NCI-H82 treated with DMSO at 0.1 percent for 48 hours (cell line): ENCODE results near the gene BEST1.
A peak's percentile ranks its signal among the peaks of the same experiment; 100 is the strongest.
"Not testable (repeated sequence)": the region's sequence is repeated elsewhere in the genome, so short reads cannot be mapped to it uniquely, and the experiment has no call there.

Experiments
- DNase-seq: peaks from one replicate; lab custom pipeline; 2025; ENCODE audit not compliant: unreplicated experiment; lab: John Stamatoyannopoulos, UW

Gene BEST1

DNA sequence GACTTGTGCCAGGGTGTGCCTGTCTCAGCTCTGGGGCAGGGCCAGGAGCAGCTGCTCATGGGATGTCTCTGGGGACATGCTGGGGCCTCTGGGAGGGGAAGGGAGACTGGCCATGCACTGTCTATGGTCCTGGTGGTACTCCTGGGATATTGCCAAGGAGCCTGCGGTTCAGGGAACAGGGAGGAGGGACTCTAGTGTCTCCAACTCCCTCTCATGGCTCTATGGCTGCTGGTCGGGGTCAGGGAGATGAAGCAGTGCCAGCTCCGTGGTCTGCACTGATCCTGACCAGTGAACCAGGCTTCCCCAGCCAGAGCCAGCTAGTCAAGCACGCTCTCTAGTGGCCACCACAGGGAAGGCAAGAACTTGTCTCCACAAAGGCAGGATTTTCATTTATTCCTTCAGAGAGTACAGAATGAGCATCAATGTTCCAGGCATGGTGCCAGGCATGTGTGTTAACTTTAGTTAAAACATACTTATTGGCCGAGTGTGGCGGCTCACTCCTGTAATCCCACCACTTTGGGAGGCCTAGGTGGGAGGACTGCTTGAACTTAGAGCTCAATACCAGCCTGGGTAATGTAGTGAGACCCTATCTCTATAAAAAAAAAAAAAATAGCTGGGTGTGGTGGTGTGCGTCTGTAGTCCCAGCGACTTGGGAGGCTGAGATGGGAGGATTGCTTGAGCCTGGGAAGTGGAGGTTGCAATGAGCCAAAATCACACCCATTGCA, 2.5 kb upstream of the BEST1 start:
- peak; percentile 17 for DNase-seq

DNA sequence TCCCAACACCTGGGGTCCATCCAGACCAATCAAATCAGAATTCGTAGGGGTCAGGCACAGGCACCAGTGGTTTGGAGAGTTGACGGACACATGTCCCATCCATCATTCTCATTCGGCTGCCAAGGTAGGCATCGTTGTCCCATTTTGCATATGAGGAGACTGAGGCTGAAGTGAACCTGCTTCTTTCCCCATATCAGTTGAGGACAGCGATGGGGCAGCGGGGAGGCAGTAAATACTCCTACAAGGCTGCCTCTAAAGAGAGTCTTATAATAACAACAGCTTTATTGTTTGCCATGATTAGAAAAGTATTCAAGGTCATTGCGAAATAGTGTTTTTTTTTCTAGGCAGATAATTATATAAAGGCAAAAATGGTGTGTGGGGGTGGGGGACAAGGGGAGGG, 1.6 kb upstream of the BEST1 start:
- DNase-seq, result no peak

- DNase-seq, result no peak
Observed at GRCh38 chr11:61949169-61950034, 749 bp upstream of the BEST1 start.

GRCh38 chr11:61951484-61952135, 1.5 kb downstream of the BEST1 start:
- DNase-seq, result no peak

GRCh38 chr11:61952882-61953281, 2.7 kb downstream of the BEST1 start:
- no peak for DNase-seq

- not testable (repeated sequence) for DNase-seq
Observed at GRCh38 chr11:61953632-61954031, 3.5 kb downstream of the BEST1 start.

- no peak for DNase-seq
Observed at GRCh38 chr11:61954106-61954850, 4.1 kb downstream of the BEST1 start.

DNA sequence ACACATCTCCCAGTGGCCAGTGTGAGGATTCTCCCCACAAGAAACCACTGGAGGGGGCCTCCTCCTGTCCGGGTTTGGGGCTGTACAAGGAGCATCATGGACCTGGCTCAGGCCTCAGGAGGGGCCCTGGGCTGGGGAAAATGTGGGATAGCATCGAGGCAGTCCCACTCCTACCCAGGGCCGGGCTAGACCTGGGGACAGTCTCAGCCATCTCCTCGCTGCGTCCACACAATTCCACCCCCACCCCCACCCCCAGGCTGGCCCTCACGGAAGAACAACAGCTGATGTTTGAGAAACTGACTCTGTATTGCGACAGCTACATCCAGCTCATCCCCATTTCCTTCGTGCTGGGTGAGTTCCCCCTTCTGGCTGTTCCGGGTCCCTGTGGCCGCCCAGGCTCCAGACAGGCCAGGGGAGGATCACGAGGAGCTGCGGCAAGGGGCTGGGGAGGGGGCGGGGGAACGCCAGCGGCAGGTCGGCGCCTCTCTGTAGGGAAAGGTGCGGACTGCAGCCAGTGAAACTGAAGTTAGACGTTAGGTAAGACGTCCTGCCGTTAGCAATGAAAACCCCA, 4.8 kb downstream of the BEST1 start:
- DNase-seq, result no peak

GRCh38 chr11:61955422-61956135, 5.4 kb downstream of the BEST1 start:
- no peak for DNase-seq

GRCh38 chr11:61956191-61957020, 6.3 kb downstream of the BEST1 start:
- DNase-seq, result no peak

DNA sequence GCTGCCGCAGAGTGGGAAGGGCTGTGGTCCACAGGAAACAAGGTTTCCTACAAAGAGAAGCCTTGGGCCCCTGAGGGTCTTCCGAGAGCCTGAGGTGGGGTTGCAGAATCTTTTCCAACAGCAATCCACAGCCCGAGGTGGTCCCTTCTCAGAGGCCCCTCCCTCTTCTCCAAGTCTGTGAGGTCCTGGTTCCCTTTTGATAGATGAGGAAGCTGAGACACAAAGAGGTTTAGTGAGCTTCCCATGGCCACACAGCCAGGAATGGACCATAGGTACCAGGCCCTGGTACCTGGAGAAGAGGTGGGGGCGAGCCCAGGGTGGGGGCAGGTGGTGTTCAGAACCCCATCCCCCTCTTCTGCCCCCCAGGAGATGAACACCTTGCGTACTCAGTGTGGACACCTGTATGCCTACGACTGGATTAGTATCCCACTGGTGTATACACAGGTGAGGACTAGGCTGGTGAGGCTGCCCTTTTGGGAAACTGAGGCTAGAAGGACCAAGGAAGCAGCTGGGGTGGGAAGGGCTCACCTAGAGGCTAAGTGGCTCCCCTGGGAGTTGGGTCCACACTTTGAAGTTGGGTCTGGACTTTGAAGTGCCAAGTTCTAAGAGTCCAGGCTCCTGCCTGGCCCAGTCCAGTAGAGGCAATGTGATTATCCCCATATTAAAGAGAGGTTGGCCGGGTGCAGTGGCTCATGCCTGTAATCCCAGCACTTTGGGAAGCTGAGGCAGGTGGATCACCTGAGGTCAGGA, 7.0 kb downstream of the BEST1 start:
- no peak for DNase-seq

- no peak for DNase-seq
Observed at GRCh38 chr11:61958590-61958989, 8.4 kb downstream of the BEST1 start.

DNA sequence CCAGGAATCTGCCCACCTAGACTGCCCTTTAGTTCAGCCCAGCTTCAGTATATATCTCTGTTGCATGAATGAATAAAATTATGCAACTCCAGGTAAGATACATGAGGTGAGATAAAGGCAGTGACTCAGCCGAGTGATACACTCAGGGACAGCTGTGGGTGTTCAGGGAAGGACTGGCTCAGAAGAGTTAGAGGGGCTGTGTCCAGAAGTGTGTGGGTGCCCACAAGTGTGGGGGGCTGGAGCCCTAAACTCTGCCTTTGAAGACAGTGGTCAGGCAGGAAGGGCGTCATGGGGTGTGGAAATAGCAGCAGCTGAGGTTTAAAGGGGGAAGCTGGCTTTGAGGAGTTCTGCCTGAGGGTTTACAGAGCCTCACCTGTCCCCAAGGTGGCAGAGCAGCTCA, 9.0 kb downstream of the BEST1 start:
- DNase-seq, result no peak

GRCh38 chr11:61959678-61960077, 9.5 kb downstream of the BEST1 start:
- DNase-seq, result no peak

DNA sequence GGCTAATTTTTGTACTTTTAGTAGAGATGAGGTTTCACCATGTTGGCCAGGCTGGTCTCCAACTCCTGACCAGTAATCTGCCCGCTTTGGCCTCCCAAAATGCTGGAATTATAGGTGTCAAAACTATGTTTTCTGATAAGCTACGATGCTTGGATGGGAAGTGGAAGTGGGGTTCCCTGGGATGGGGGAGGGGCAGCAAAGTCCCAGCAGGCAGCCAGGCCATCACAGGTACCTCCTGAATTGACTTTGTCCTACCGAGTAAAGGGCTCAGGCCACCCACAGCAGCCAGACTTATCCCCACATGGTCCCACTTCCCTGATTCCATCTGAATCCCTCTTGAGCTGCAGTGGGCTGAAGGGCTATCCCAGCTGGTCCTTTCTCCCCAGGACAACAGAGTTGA, 10.4 kb downstream of the BEST1 start:
- no peak for DNase-seq

DNA sequence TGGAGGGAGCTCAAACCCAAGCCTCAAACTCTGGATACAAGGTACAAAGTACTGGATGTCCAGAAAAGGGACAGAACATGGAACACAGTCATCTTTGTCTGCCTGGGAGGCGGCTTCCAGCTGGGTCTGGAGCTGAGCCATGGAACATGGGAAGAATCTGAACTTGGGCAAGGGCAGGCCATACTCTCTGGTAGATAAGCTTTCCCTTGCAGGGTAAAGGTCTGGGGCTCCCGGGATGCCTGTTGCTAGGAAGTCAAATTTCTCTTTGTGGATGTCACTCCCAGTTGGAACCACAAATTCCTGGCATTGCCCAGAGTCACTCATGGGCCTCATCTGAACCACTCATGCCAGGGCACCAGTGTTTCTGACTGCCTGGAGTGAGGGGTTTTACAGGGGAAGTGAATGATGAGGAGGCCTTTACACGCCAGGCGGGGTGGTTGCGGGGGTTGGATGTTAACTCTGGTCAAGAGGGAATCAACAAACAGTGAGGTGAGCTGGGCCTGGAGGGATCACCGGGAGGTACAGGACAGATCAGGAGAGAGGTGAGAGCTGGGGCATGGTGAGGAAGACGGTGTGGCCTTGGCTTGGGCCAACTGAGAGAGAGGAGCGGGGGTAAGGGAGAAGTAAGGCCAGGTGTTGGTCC, 11.5 kb downstream of the BEST1 start:
- no peak for DNase-seq

GRCh38 chr11:61962213-61963015, 12.3 kb downstream of the BEST1 start:
- DNase-seq, result no peak

DNA sequence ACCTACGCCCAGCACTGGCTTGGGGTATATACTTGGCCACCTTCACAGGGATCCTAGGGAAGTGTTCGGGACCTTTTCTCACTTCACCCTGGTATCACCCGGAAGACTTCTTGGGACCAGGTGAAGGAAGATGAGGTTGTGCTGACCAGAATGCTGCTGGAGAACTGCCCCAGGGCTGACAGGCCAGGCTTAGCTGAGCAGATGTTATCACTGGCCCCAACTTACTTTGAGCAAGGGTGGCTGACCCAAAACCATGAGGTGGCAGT, 12.8 kb downstream of the BEST1 start:
- no peak for DNase-seq
